Stimulated activated effector memory CD8-positive, alpha-beta T cell treated with anti-CD3 and anti-CD28 coated beads, Interleukin-12 subunit alpha, Interleukin-12 subunit beta, amount 100 ng/mL, for 72 hours (primary cell): Measurements from ENCODE around the gene ERGIC1.

ENCODE experiments used
- ATAC-seq: fragments of 150-1000 bp; cut with Tn5 transposase; 2 replicates; pipeline ENCODE4 v1.10.0; 2021
- DNase-seq, 2 donors: peaks; one replicate each; pipeline ENCODE4 v3.0.0; 2021 to 2022; ENCODE audit warnings: low spot score in 2 of 2
- H3K27ac Mint-ChIP-seq: one replicate; pipeline ENCODE4 v1.8.0; 2022; ENCODE audit warnings: mild to moderate bottlenecking, mixed read lengths
- H3K36me3 Mint-ChIP-seq: one replicate; pipeline ENCODE4 v1.8.0; 2022; ENCODE audit warnings: mild to moderate bottlenecking, mixed read lengths
- H3K4me1 Mint-ChIP-seq: one replicate; pipeline ENCODE4 v1.8.0; 2022; ENCODE audit warnings: mixed read lengths
- H3K4me3 Mint-ChIP-seq: one replicate; pipeline ENCODE4 v1.8.0; 2022; ENCODE audit warnings: mild to moderate bottlenecking, mixed read lengths
- H3K9me3 Mint-ChIP-seq: one replicate; pipeline ENCODE4 v1.8.0; 2022; ENCODE audit warnings: mixed read lengths

The ERGIC1 gene

DNA sequence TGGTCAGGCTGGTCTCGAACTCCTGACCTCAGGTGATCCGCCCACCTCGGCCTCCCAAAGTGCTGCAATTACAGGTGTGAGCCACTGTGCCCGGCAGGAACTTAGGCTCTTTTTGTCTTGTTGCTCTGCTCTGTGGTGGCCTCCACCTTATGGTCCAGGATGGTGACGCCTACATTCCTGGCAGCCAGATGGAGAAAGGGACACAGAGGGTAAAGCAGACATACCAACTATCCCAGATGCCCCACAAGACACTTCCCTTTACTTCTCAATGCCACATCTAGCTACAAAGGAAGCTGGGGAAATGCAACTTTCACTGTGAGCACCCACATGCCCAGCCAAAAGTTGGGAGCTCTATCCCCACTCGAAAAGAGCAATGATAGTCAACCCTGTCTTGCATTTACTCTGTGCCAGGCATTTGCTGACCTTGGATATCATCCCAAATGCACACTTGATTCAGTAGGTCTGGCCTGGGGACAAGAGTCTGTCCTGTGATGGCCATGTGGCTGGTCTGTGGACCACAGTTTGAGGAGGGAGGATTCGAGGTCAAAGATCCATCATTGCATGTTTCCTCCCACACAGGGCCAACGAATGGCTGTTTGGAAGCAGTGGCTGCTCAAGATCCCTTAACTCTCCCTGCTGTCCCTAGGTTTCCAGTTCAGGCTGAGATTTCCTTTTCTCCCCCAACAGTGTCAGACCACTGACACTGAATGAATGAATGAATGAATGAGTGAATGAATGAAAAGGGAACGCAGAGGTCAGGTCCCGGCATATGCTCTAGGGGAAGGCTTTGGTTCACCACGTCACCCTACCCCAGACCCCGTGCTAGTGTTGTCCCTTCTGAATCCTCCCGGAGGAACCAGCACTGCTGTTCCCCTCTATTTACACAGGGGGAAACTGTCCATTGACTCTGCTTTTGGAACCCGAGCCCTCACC, 1.4 kb upstream of the ERGIC1 start:
- Mint-ChIP-seq H3K27ac (peak overlapping the region; percentile 90), H3K9me3 (no peaks in the 10 kb centered on the region), H3K36me3 (no peaks in the 10 kb centered on the region), H3K4me1 (peaks cover 35% of the 10 kb centered on the region), H3K4me3 (peak overlapping the region; percentile 78)
- ATAC-seq (no peak), DNase-seq (no peak)

DNA sequence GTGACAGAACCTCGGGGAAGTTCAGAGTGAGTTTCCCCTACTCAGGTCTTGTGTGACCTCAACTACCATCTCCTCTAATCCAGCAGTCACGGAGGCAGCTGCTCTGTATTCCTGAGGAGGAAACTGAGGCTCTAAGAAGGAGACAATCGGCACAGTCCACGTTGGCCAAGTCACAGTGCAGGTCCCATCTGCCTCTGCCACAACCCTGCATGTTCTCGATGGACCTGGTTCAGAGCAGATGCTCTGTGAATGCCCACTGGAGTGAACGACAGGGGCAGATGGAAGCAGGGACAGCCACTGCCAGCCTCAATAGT, 722 bp upstream of the ERGIC1 start:
- DNase-seq (no peak), ATAC-seq (no peak)
- Mint-ChIP-seq H3K27ac (peak overlapping the region; percentile 90), H3K9me3 (no peaks in the 10 kb centered on the region), H3K36me3 (no peaks in the 10 kb centered on the region), H3K4me1 (peaks cover 41% of the 10 kb centered on the region), H3K4me3 (peak overlapping the region; percentile 78)

DNA sequence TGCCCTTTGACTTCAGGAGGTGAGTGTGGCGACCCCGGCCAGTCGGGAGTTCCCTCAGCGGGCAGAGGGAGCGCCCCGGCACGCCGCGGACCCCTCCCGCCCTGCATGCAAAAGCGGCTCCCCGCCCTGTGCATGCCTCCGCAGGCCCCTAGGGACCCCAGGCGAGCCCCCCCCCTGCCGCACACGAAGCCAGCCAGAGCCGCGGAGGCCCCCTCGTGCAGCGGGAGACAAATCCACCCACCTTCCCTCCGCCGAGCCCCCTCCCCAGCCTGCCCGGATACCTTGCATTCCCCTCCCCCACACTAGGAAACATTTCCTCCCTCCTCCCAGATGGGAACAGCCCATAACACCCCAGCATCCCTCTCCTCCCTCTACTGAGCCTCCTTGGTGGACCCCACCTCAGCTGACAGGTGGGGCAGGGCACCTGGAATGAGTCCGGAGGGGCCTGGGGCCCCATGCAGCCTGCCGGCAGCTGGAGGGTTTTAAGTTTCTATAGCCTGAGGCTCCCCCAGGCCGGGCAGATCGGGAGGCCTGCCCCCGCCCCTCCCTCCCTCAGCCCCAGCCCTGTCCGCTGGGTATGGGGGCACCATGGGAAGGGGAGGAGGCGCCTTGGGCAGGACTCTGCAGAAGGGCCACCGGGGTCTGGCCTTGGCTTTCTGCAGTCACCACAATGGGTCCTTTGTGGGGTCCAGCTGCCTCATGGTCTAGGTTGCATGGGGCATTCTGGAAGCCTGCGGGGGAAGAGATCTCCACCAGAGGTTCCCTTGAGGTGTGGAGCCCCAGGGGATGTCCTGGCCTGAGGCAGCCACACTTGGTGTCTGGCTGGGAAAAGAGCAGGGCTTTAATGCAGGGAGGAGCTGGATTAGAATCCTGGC, 601 bp downstream of the ERGIC1 start:
- Mint-ChIP-seq H3K27ac (peak overlapping the region; percentile 90), H3K4me3 (peak overlapping the region; percentile 78), H3K4me1 (peaks cover 41% of the 10 kb centered on the region), H3K36me3 (no peaks in the 10 kb centered on the region), H3K9me3 (no peaks in the 10 kb centered on the region)
- ATAC-seq = peak; percentile 43
- peak in 1 of 2 donors; percentile 54 for DNase-seq

DNA sequence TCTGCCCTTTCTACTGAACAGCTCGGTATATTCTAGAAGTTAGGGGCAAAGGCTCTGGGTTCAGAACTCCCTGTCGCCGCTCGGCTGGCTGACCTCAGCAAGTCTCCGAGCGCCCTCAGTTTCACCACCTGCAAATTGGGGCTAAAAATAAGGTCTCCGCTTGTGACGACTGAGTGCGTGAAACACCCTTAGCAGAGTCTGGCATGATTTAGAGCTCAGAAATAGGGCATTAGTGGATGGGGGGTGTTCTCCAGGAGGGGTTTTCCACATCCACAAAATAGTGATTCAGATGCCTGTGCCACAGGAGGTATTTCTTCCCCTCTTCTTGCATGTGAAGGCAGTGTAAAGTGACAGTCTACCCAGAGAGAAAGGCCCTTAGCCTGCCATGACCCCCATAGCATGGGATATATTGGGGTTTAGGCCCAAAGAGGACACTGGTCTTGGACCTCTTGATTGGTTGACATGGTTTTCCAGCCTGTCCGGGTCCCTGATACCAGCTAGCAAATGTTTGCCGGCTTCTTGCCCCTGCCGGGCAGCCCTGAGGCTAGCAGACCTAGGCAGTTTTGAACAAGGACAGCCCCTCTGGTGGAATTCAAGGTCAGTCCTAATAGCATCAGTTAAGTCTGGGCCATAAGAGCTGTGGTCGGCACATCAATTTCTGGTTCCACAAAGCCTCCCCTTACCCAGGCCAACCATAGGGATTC, 1.4 kb downstream of the ERGIC1 start:
- Mint-ChIP-seq H3K36me3 (no peaks in the 10 kb centered on the region), H3K27ac (peak overlapping the region; percentile 90), H3K4me3 (peak overlapping the region; percentile 78), H3K4me1 (peaks cover 41% of the 10 kb centered on the region), H3K9me3 (no peaks in the 10 kb centered on the region)
- DNase-seq (no peak), ATAC-seq (no peak)

DNA sequence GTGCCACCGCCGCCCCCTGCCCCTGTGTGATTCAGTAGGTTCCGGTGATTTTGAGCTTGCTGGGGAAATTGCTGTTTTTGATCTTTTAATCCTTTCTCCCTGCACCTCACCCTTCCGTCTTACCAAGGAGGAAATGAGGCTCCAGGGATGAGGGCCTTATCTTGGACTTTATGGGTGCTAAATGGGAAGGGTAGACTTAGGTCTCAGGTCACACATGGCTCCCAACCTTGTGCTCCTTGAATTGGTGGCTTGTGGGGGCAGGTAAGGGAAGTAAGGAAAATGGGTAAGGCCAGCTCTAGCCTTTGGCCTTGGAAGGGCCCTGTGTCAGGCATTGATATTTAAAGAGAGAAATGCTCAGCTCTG, 1.9 kb downstream of the ERGIC1 start:
- no peaks in the 10 kb centered on the region for H3K9me3 Mint-ChIP-seq
- peak overlapping the region; percentile 90 for H3K27ac Mint-ChIP-seq
- DNase-seq (no peak), ATAC-seq (no peak)
- peaks cover 41% of the 10 kb centered on the region for H3K4me1 Mint-ChIP-seq
- H3K4me3 Mint-ChIP-seq = peak overlapping the region; percentile 78
- H3K36me3 Mint-ChIP-seq = no peaks in the 10 kb centered on the region

DNA sequence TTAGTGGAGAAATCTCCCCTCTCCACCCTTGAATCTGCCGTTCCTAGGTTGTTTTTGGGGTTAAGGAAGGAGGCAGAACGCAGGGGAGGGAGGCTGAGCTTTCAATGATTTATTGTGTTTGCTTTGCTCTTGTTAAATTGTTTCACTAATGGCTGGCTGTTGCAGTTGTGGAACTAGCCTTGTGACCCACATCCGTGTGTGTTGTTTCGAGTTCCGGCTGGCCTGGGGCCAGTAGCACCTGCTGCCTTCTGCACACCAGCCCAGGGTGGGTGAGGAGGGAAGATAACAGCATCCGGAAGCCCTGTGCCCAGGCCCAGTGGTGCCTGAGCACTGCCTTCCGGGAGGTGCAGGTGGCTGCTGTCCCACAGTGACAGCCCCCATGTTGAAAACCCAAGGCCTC, 3.6 kb downstream of the ERGIC1 start:
- H3K4me3 Mint-ChIP-seq = peak overlapping the region; percentile 78
- H3K9me3 Mint-ChIP-seq = no peaks in the 10 kb centered on the region
- peaks cover 41% of the 10 kb centered on the region for H3K4me1 Mint-ChIP-seq
- H3K27ac Mint-ChIP-seq = peak overlapping the region; percentile 90
- peak; percentile 55 for ATAC-seq
- peak in 1 of 2 donors; percentile 54 for DNase-seq
- H3K36me3 Mint-ChIP-seq = no peaks in the 10 kb centered on the region

DNA sequence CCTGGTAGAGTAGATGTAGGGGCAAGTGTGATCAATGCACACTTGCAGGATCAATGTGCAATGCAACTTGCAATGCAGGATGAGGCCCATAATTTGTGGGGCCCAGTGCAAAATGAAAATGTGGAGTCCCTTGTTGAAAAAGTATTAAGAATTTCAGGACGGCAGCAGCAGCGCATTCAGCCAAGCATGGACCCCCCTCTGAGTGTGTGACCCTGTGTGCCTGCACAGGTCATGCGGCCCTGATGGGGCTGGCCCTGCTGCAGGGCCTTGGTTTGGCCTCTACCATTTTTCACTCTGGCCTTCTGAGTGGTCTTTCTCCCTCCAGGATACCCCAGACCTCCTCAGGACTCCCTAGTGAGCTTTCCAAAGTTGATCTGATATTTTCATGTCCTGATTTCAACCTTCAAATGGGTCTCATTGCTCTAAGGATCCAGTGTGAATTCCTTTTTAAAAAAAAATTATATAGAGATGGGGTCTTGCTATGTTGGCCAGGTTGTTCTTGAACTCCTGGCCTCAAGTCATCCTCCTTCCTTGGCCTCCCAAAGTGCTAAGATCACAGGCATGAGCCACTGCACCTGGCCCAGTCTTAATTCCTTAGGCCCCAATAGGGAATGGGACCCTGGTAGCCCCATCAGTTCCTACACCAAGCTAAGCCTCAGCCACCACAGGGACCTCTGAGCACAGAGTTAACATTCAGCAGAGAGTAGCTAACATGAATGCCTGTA, 4.3 kb downstream of the ERGIC1 start:
- Mint-ChIP-seq H3K4me3 (peak overlapping the region; percentile 78), H3K4me1 (peaks cover 39% of the 10 kb centered on the region)

DNA sequence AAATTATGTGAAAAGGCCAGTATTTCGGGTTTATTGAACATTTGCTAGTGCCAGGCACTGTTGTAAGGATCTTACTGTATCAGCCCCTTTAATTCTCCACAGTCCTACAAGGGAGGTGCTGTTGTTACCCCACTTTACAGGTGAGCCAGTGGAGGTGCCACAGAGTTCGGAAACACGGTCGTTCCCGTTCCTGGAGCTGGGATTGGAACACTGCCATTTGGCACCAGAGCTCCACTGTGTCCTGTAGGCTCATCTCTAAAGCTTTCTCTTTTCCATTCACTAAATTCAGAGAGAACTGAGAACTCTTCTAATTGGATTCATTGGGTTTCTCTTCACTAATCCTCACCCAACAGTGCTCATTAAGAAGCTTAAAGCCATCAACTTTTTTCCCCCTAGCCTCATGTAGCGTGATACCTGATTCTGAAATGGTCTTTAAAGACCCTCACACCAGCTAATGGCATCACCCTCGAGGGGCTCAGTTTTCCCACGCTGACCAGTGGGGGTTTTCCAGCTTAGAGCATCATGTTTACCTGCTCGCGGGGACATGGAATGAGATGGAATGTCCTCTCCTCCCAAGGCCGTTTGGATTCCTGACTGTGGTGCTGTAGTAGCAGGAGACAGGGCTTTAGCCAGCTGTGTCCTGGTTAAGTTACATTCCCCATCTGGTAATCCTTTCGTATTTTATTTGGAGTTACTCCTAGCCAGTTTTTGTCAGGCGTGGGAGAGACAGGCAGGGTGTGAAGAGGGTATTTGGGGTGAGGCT, 5.8 kb downstream of the ERGIC1 start:
- Mint-ChIP-seq H3K36me3 (no peaks in the 10 kb centered on the region), H3K4me1 (peaks cover 47% of the 10 kb centered on the region), H3K4me3 (no peak overlapping the region), H3K9me3 (no peaks in the 10 kb centered on the region), H3K27ac (no peak overlapping the region)
- DNase-seq (no peak), ATAC-seq (no peak)

More for the DNA sequence above, 4.3 kb downstream of the ERGIC1 start:
- Mint-ChIP-seq H3K9me3 (no peaks in the 10 kb centered on the region), H3K36me3 (no peaks in the 10 kb centered on the region), H3K27ac (peak overlapping the region; percentile 90)
- no peak for DNase-seq
- no peak for ATAC-seq

DNA sequence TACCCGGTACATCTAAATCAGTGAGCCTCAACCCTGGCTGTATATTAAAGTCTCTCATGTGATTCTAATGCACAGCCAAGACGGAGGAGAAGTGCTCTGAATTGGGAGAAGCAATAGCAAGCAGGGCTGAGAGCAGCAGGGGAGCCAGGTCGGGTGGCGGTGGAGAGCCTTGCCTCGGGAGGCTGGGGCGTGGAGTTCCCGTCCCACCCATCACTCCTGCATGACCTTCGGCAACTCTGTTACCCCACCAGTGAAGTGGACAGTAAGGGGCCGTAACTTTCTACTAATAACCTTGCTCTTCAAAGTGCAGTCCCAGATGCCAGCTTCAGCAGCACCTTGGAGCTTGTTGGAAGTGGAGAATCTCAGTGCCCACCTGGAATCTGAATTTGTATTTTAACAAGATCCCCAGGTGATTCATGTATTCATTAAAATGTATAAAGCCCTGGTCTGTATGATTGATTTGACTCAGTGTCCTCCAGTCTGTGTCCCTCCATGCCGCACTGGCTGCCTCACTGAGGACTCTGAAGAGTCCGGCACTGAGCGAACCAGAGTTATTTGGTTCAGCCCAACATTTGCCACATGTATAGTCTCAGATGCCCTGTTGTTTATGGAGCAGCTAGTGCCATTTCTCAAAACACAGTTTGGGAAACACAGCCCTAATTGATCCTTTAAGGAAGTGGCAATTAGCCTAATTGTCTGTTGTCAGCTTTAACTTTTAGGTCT, 6.5 kb downstream of the ERGIC1 start:
- Mint-ChIP-seq H3K9me3 (no peaks in the 10 kb centered on the region), H3K27ac (no peak overlapping the region), H3K4me1 (peaks cover 43% of the 10 kb centered on the region), H3K4me3 (no peak overlapping the region), H3K36me3 (no peaks in the 10 kb centered on the region)
- DNase-seq (no peak), ATAC-seq (no peak)

DNA sequence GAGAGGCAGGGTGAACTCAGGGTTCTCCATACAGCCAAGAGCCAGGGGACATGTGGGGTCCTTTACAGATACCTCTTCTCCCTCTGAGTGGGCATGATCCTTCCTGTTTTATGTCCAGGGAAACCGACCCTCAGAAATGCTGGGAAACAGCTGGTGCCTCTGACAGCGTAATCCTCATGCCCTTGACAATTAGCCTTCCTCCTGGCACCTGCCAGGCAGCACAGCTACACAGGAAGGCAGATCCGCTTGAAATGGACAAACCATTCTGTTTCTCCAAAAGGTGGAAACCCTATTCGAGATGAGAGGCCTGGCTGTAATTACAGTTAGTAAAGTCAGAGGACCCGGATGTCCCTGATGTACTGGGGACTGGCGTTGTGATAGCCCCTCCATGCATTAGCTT, 7.2 kb downstream of the ERGIC1 start:
- no peak overlapping the region for H3K4me3 Mint-ChIP-seq
- no peak for DNase-seq
- no peaks in the 10 kb centered on the region for H3K36me3 Mint-ChIP-seq
- H3K9me3 Mint-ChIP-seq = no peaks in the 10 kb centered on the region
- no peak for ATAC-seq
- no peak overlapping the region for H3K27ac Mint-ChIP-seq
- peaks cover 43% of the 10 kb centered on the region for H3K4me1 Mint-ChIP-seq

DNA sequence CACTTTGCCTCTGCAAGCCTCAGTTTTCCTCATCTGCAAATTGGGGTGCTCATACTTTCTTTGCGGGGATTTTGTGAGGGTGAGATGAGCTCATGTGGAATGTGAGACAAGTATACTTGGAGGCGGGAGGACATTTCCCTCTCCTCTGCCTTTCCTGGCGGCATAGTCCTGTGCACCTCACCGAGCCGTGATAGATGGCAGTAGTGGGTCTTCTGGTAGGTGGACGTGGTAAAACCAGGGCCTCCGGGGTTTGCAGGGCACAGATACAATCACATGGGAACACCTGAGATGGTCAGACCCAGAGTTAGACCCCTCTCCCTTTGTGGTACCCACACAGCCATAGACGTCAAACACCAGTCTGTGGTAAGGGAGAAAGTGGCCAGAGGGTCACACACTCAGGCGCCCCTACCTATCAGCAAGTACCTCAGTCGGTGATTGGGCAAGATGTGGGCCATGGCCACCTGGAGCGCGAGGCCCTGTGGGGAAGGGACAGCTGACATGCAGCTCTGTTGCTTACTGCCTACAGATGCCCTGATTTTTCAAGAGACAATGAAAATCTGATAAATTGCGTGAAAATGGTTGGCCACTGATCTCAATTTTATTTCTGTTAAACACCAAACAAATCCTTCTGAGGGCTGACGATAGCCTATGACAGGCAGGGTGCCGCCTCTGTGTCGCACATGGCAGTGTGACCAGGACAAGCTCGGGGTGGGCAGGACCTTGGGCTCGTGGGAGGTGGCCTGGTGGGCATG, 9.9 kb downstream of the ERGIC1 start:
- Mint-ChIP-seq H3K9me3 (no peaks in the 10 kb centered on the region), H3K4me1 (peaks cover 34% of the 10 kb centered on the region), H3K4me3 (no peak overlapping the region), H3K36me3 (no peaks in the 10 kb centered on the region), H3K27ac (no peak overlapping the region)
- ATAC-seq (no peak), DNase-seq (no peak)

DNA sequence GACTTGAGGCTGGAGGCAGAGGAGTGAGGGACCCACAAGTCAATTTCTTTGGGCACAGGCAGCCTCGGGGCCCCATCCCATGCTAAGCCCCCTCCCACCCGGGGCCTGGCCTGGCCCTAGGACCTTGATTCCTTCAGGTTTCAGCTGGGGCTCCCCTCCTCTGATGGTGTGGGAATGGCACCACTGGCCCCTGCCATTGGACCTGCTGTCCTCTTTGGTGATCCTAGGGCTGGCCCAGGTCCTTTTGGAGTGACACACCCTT, 10.5 kb downstream of the ERGIC1 start:
- H3K36me3 Mint-ChIP-seq = no peaks in the 10 kb centered on the region
- peak overlapping the region; percentile 70 for H3K27ac Mint-ChIP-seq
- ATAC-seq (no peak), DNase-seq (no peak)
- H3K9me3 Mint-ChIP-seq = no peaks in the 10 kb centered on the region
- H3K4me1 Mint-ChIP-seq = peaks cover 39% of the 10 kb centered on the region
- no peak overlapping the region for H3K4me3 Mint-ChIP-seq

DNA sequence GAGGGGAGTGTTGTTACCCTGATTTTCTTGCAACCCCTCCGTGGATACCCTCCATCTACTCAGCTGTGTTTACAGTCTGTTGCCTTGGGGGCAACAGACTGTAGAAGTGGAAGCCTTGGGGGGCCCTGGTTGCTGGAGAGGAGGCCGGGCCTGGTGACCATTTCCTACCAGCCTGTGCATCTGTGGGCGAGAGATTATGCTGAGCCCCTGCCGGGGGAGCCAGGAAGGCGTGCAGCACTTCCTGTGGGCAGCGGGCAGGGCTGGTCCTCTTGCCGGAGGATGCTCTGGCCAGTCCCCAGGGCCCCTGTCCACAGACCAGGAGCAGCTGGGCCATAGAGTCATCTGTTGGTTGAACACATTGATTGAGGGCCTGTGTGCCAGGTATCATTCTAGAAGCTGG, 11.1 kb downstream of the ERGIC1 start:
- Mint-ChIP-seq H3K4me3 (no peak overlapping the region), H3K9me3 (no peaks in the 10 kb centered on the region), H3K36me3 (no peaks in the 10 kb centered on the region), H3K4me1 (peaks cover 45% of the 10 kb centered on the region), H3K27ac (peak overlapping the region; percentile 70)
- no peak for ATAC-seq
- no peak for DNase-seq
